Limb (tissue), 2 donors: ENCODE measurements around the gene SYP.
A peak's percentile ranks its signal among the peaks of the same experiment; 100 is the strongest.

Experiments used
- DNase-seq, 2 donors: peaks; one replicate each; pipeline ENCODE4 v3.0.0-alpha.2; 2016; ENCODE audit errors: extremely low spot score in 2 of 2

Gene SYP

DNA sequence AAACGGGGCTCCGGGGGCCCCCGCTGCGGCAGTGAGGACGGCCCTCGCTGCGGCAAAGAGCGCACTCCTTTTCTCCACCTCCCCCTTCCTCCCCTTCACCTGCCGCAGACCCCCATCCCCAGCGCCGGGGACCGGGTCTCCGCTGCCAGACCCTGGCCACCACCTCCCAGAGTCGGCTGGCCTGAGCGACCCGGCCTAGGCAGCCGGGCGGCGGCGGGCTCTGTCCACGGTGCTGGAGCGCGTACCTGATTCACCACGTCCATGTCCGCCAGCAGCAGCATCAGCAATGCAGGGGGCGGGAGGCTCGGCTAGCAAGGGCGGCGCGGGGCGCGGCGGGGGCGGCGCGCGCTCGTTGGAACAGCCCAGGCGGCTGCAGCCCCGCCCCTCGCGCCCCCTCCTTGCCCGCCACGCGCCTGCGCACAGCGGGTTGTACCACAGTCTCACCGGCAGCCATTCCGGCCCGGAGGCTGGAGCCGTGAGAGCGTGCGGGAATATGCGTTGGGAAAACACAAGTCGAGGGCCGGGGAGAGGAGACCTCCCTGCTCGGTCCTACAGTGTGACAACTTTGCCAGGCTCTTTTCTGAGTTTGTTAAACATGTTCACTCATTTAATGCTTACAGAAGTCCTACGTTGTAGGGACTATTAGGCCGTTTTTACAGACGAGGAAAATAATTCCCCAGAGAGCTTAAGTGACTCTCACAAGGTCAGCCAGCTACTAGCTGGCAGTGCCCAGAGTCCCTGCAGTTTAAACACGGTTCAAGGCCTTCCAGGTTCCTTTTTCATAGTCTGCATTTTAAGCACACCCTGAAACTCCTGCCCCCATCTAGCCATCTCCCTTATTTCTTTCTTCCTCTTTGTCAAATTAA, at the start of gene SYP:
TSS of gene SYP (minus strand) at position 288 of the 866 bp plus-strand sequence. CDS start at position 281, 7 bp downstream.
- peak; percentile 73 to 91 for DNase-seq

DNA sequence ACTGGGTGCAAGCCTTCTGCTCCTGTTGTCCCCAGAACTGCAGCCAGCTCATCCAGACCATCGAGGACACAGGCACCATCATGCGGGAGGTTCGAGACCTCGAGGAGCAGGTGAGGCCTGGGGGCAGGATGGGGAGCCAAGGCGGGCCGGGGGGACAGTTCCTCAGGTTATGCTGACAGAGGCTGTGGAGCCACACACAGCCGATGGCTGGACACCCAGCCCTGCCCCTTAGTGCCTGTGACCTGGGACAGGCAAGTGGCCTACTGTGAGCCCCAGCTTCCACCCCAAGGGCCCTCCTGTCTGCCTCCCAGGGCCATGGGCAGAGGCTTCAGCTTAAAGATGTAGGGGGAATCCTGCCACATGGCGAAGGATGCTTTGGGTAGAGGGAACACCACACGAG, 49.6 kb upstream of the SYP start:
- DNase-seq, result no peak

- no peak for DNase-seq
Measured at GRCh38 chrX:49249071-49249470, 49.1 kb upstream of the SYP start.

DNA sequence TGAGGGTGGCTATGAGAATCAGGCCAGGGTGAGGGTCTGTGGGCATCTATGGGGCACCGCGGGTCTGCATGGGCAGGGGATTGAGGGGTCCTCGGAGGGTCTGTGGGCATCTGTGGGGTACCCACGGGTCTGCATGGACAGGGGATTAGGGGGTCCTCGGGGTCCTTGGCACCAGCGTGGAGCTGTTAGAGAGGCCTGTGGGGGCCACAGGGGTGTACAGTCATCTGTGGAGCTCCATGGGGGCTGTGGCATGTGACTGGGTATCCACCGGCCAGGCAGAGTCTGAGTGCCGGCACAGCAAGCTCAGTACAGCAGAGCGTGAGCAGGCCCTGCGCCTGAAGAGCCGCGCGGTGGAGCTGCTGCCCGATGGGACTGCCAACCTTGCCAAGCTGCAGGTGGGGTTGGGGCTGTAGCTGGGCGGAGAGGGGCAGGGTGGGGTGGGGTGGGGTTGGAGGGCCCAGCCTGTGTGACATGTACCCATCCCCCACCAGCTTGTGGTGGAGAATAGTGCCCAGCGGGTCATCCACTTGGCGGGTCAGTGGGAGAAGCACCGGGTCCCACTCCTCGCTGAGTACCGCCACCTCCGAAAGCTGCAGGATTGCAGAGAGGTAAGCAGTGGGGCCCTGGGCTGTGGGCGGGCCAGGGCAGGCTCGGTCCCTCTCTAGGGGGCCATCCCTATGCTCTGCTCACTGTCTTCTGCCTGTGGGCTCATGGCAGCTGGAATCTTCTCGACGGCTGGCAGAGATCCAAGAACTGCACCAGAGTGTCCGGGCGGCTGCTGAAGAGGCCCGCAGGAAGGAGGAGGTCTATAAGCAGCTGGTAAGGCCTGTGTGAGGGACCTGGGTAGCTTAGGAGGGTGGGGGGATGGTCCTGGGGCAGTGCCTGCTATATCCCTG, 48.2 kb upstream of the SYP start:
- peak in 1 of 2 donors; percentile 39 for DNase-seq

GRCh38 chrX:49247346-49247745, 47.4 kb upstream of the SYP start:
- no peak for DNase-seq

GRCh38 chrX:49246541-49246940, 46.5 kb upstream of the SYP start:
- no peak for DNase-seq

DNA sequence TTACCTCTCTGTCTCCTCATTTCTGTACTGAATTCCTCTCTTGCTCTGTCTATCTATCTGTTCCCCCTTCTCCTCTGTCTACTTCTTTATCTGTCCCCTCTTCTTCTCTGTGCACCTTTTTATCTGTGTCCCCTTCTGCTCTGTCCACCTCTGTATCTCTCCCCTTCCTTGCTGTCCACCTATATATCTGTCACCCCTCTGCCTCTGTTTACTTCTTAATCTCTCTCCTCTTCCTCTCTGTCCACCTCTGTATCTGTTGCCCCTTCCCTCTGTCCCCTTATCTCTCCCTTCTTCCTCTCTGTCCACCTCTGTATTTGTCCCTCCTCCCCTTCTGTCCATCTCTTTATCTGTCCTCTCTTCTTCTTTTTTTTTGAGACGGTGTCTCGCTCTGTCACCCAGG, 44.2 kb upstream of the SYP start:
- no peak for DNase-seq

GRCh38 chrX:49243166-49243565, 43.2 kb upstream of the SYP start:
- no peak for DNase-seq

GRCh38 chrX:49242545-49243066, 42.6 kb upstream of the SYP start:
- no peak for DNase-seq

GRCh38 chrX:49238735-49239134, 38.7 kb upstream of the SYP start:
- no peak for DNase-seq

DNA sequence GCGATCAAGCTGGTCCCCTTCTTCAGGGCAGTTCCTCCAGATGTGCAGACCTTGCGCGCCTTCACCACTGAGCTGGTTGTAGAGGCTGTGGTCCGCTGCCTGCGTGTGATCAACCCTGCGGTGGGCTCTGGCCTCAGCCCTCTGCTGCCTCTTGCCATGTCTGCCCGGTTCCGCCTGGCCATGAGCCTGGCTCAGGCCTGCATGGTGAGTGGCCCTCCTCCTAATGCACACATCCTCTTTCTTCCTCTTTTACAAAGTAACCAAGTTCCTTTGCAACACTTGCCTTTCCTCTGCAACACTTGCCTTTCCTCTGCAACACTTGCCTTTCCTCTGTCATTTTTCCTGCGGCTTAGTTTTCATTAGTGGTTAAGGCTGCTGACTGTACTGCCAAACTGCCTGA, 37.1 kb upstream of the SYP start:
- no peak for DNase-seq

DNA sequence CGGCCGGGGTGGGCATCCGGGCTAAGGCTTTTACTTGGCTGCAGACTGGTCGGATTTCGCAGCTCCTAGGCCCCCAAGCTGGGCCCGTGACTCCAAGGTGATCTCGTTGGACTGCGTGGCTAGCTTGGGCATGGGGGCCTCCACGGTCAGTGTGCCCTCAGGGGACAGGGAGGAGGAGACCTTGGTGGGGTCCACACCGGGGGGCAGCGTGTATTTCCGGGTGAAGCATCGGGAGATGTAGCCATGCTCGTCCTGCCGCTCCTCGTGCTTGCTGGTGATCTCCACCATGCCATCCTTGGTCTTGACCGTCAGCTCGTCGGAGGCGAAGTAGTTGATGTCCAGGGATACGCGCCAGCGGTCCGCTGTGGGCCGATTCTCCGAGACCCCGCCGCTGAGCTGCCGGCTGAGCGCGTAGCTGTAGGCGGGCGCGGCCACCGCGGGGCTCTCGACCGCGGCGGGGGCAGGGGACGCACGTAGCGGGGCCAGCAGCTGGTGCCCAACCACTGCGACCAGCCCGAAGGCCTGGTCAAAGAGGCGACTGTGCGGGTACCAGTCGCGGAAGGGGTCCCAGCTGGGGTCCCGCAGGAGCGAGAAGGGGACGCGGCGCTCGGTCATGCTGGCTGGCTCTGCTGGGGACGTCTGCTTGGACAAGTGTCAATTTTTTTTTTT, 34.0 kb upstream of the SYP start:
- DNase-seq, result no peak

DNA sequence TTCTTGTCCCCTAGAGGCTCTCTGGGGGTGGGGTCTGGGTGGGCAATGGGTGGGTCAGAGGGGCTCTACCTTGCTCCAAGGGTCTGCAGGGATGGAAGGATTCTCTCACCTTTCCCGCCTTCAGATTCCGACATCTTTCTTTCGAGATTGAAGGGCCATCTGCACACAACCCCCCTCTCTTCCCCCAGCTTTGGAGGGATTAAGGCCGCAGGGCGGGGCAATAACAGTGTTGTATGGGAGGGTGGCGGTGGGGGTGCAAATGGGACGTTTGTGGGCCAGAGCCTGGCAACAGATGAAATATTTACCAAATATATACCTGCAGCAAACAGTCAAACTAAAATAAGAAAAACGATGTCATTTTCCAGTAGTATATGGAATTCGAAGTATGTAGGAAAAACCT, 33.2 kb upstream of the SYP start, which contains the start of gene CACNA1F:
TSS of gene CACNA1F (minus strand) at position 165 of the 400 bp plus-strand sequence. CDS start at position 134, 31 bp downstream.
- no peak for DNase-seq

GRCh38 chrX:49232525-49232924, 32.5 kb upstream of the SYP start:
- DNase-seq, result no peak

- DNase-seq, result no peak
Measured at GRCh38 chrX:49231333-49232000, 31.5 kb upstream of the SYP start.

GRCh38 chrX:49230500-49231232, 30.7 kb upstream of the SYP start:
- peak in 1 of 2 donors; percentile 44 for DNase-seq

GRCh38 chrX:49228185-49228584, 28.2 kb upstream of the SYP start:
- DNase-seq, result no peak

DNA sequence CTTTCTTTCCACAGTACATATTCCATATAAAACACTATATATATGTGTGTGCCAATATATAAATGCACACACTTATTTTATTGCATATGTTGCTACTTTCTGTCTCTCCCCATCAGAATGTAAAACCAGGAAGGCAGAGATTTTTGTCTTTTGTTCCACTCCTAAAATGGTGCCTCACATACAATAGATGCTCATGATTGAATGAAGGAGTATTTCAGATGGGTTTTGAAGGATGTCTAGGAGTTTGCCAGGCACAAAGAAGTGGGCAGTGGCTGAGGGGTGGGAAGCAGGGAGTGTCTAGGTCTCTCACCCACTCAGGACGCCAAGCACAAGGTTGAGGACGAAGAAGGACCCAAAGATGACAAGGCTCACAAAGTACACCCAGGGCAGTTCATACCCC, 27.7 kb upstream of the SYP start:
- DNase-seq, result no peak

DNA sequence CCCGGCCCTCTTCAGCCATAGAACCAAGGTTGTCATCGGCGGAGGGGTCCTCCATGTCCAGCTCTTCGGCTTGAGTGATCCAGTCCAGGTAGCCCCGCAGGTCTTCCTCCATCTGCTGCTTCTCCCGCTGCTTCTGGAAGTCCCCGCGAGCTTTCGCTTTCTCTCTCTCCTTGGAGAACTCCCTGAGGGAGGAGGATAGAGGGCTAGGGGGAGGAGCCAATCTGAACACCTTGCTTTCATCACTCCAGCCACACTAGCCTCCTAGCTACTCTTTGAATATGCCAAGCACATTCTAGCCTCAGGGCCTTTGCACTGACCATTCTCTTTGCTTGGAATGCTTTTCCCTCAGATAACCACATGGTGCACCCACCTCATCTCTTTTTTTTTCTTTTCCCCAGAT, 27.0 kb upstream of the SYP start:
- no peak for DNase-seq

- no peak for DNase-seq
Measured at GRCh38 chrX:49225858-49226257, 25.9 kb upstream of the SYP start.
